GM12878 (cell line): ENCODE results near the gene NOP10. TPM values are rescaled to one million over a fixed set of nuclear protein-coding genes. Genes with fewer than 3 reads are reported as not detected.

Source experiments
- ATAC-seq: fragments of 200-7000 bp; cut with Tn5 transposase; 3 replicates; pipeline ENCODE4 v1.9.1; 2020; ENCODE audit warnings: mild to moderate bottlenecking, moderate library complexity
- BruUV-seq: library from RNA; stranded (reverse); fragments of 400-500 nt; replicated peaks from 2 replicates; lab custom pipeline; 2021; lab: Mats Ljungman, UMichigan
- CTCF ChIA-PET: fragments of 300-600 bp; sonication (Branson Sonifier 250); formaldehyde crosslinking; extraction: SDS; loops from one replicate; lab custom pipeline; 2021; ENCODE audit warnings: inconsistent platforms; lab: Yijun Ruan, JAX
- POLR2A ChIA-PET: fragments of 350-600 bp; formaldehyde crosslinking; extraction: SDS; loops from one replicate; lab custom pipeline; 2021; ENCODE audit warnings: inconsistent platforms; lab: Charles Lee
- RAD21 ChIA-PET: fragments of 300-600 bp; sonication (Branson Sonifier 250); formaldehyde crosslinking; loops from one replicate; lab custom pipeline; 2023; ENCODE audit warnings: antibody characterized with exemption; ENCODE audit not compliant: unreplicated experiment; lab: Charles Lee
- SMC1A ChIA-PET: fragments of 300-600 bp; sonication (Branson Sonifier 250); formaldehyde crosslinking; loops from one replicate; lab custom pipeline; 2023; ENCODE audit not compliant: unreplicated experiment, uncharacterized antibody; lab: Charles Lee
- DNase-seq: peaks from one replicate; pipeline ENCODE4 v3.0.0-alpha.2; 2011; ENCODE audit warnings: low read depth, low spot score
- FAIRE-seq: peaks from 3 replicates; lab custom pipeline; 2011; peaks lifted over from hg19 to GRCh38; lab: Jason Lieb, UNC
- H2AFZ ChIP-seq: 2 replicates; pipeline ENCODE4 v1.6.0; 2011; ENCODE audit warnings: low read depth, low read length, control low read depth; ENCODE audit not compliant: control insufficient read depth
- H3K27ac ChIP-seq: 2 replicates; pipeline ENCODE4 v1.5.1; 2011; ENCODE audit warnings: control low read depth; ENCODE audit not compliant: control insufficient read depth, insufficient read depth
- H3K27me3 ChIP-seq, 2 experiments: replicated peaks in 1 of 2; 2 replicates each; pipeline versions ENCODE4 v1.6.0 to v1.6.1; 2011; ENCODE audit warnings: low read length in 1 of 2; ENCODE audit not compliant: control insufficient read depth in 2 of 2, insufficient read depth in 2 of 2
- H3K36me3 ChIP-seq, 2 experiments: 2 replicates each; pipeline ENCODE4 v1.5.1; 2011; ENCODE audit warnings: low read length in 1 of 2; ENCODE audit not compliant: control insufficient read depth in 2 of 2, insufficient read depth in 2 of 2
- H3K4me1 ChIP-seq: 2 replicates; pipeline ENCODE4 v1.6.1; 2011; ENCODE audit warnings: mild to moderate bottlenecking, low read length, moderate library complexity, mixed read lengths; ENCODE audit not compliant: control insufficient read depth, insufficient read depth
- H3K4me2 ChIP-seq: 2 replicates; pipeline ENCODE4 v1.6.0; 2011; ENCODE audit warnings: control low read depth; ENCODE audit not compliant: control insufficient read depth, insufficient read depth
- H3K4me3 ChIP-seq: fragments of 200-600 bp; sonication (generic); 2 replicates; pipeline ENCODE4 v1.5.1; 2016
- H3K79me2 ChIP-seq: 2 replicates; pipeline ENCODE4 v1.6.0; 2011; ENCODE audit warnings: low read length; ENCODE audit not compliant: control insufficient read depth, insufficient read depth
- H3K9ac ChIP-seq: 2 replicates; pipeline ENCODE4 v1.8.0; 2011; ENCODE audit warnings: low read length, control low read depth, mixed read lengths; ENCODE audit not compliant: control insufficient read depth, insufficient read depth
- H3K9me3 ChIP-seq: replicated peaks from 3 replicates; pipeline ENCODE4 v1.5.1; 2011; ENCODE audit warnings: mild to moderate bottlenecking, low read length; ENCODE audit not compliant: control insufficient read depth, insufficient read depth
- H4K20me1 ChIP-seq: 2 replicates; pipeline ENCODE4 v1.6.0; 2011; ENCODE audit not compliant: control insufficient read depth, insufficient read depth
- FOXK2 ChIP-seq: fragments of 450-650 bp; IDR thresholded peaks from 2 replicates; pipeline ENCODE4 v1.6.1; 2017; ENCODE audit warnings: mild to moderate bottlenecking, moderate library complexity
- IKZF2 ChIP-seq, 2 experiments: fragments of 450-650 bp; IDR thresholded peaks; 2 replicates each; pipeline ENCODE4 v1.6.1; 2017; ENCODE audit warnings: mild to moderate bottlenecking in 2 of 2, moderate library complexity in 2 of 2
- MTA3 ChIP-seq: IDR thresholded peaks from 2 replicates; pipeline ENCODE4 v1.6.1; 2012; ENCODE audit warnings: low read length, inconsistent platforms, borderline replicate concordance
- POU2F2 ChIP-seq: IDR thresholded peaks from 3 replicates; pipeline ENCODE4 v1.6.1; 2011; ENCODE audit warnings: low read depth, mild to moderate bottlenecking, low read length, borderline replicate concordance
- SP1 ChIP-seq: IDR thresholded peaks from one replicate; pipeline ENCODE4 v1.6.1; 2011; ENCODE audit warnings: low read depth, low read length
- SREBF2 ChIP-seq: IDR thresholded peaks from 2 replicates; pipeline ENCODE4 v1.6.1; 2012; ENCODE audit warnings: mild to moderate bottlenecking, low read length
- SRF ChIP-seq, 2 experiments: IDR thresholded peaks; 2 replicates each; pipeline ENCODE4 v1.6.1; 2011; ENCODE audit warnings: low read depth in 2 of 2, low read length in 2 of 2, mild to moderate bottlenecking in 1 of 2, moderate library complexity in 1 of 2
- ZBED1 ChIP-seq: IDR thresholded peaks from 2 replicates; pipeline ENCODE4 v1.6.1; 2016; ENCODE audit warnings: borderline replicate concordance
- ZNF622 ChIP-seq: fragments of 450-650 bp; IDR thresholded peaks from 2 replicates; pipeline ENCODE4 v1.6.1; 2017; ENCODE audit warnings: mild to moderate bottlenecking, inconsistent platforms
- ZSCAN29 ChIP-seq: fragments of 450-650 bp; IDR thresholded peaks from 2 replicates; pipeline ENCODE4 v1.6.1; 2017; ENCODE audit warnings: mild to moderate bottlenecking, moderate library complexity
- WGBS: methylation state at CpG from one replicate; pipeline ENCODE4 v1.1.6; 2016; ENCODE audit warnings: low lambda C conversion rate; ENCODE audit not compliant: insufficient replicate concordance, insufficient coverage; ENCODE audit errors: missing lambda C conversion rate; 5-methylcytosine and 5-hydroxymethylcytosine counted together
- in situ Hi-C: fragments of 300-500 bp; cut with MboI; formaldehyde crosslinking; loops from 9 replicates; pipeline ENCODE4 v1.14.3; 2018; ENCODE audit warnings: mixed read lengths
- intact Hi-C: fragments of 100-400 bp; cut with micrococcal nuclease; formaldehyde crosslinking; loops from one replicate; pipeline ENCODE4 v1.14.2; 2022; ENCODE audit not compliant: unreplicated experiment
- polyA plus RNA-seq, 11 experiments: library from polyadenylated mRNA; depleted of rRNA in 4 of 11; unstranded in 6 of 11; stranded (reverse) in 5 of 11; fragments of >200 nt; fragmentation: Nextera tagmentation in 4 of 11; fragmentation: Illumina TruSeq in 1 of 11; extraction: Ambion mirVana in 4 of 11; extraction: Trizol in 1 of 11; gene quantifications; 1 replicate in 1 of 11; 2 replicates in 10 of 11; pipeline versions ENCODE4 v1.2.1 to v1.2.3, GENCODE V29; 2011 to 2016; ENCODE audit warnings: inconsistent platforms in 2 of 11, missing spikeins in 2 of 11, low read depth in 1 of 11
- total RNA-seq, 4 experiments: library from RNA; depleted of rRNA in 3 of 4; stranded (reverse); fragments of >200 nt in 3 of 4; fragmentation: Illumina TruSeq in 1 of 4; extraction: Trizol in 1 of 4; gene quantifications; 2 replicates each; pipeline versions ENCODE4 v1.2.1 to v1.2.3, GENCODE V29; 2013 to 2021
- TF ChIP-seq, protein P1 (sequence below): IDR thresholded peaks from 2 replicates; pipeline ENCODE4 v1.6.1; 2012; ENCODE audit warnings: improper control_type of control experiment, low read depth, low read length; ENCODE audit not compliant: insufficient replicate concordance
- TF ChIP-seq, protein P2 (sequence below): IDR thresholded peaks from 2 replicates; pipeline ENCODE4 v1.6.1; 2012; ENCODE audit warnings: low read depth, low read length, improper control_type of control experiment
- TF ChIP-seq, protein P3 (sequence below): fragments of 450-650 bp; IDR thresholded peaks from 2 replicates; pipeline ENCODE4 v1.6.1; 2017; ENCODE audit warnings: low read depth, mild to moderate bottlenecking, moderate library complexity
- TF ChIP-seq, protein P4 (sequence below): IDR thresholded peaks from 2 replicates; pipeline ENCODE4 v1.6.1; 2012; ENCODE audit warnings: low read length, inconsistent platforms

NOP10 gene
- total and polyA plus RNA-seq, 10 of the 15 experiments (the other 5 are each of a cell fraction or from before 2014, with no cell fraction given) = 225 to 1,778 (median 537) TPM

DNA sequence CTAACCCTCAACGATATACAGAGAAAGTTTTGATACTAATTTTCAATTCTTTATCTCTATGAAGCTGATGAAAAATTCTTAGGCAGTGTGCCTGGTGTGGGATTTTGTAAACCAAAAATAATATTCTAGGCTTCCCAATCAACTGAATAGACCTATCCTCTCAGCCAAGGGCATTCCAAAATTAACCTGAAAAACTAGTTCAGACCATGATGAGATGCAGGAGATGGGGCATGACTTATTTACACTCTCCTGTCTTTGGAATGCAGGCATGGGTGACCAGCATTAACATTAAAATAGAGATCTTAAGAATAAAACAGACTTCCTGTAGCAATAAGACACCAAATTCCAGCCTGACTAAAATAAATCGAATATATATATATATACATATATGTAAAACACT, 31.9 kb upstream of the NOP10 start:
- POLR2A ChIA-PET = no interaction called here
- CTCF ChIA-PET = no interaction called here
- BruUV-seq = no TSS peak
- no peak overlapping the region for H3K4me2 ChIP-seq
- H3K36me3 ChIP-seq = no peaks in the 10 kb centered on the region
- H3K9me3 ChIP-seq = no peaks in the 10 kb centered on the region
- RAD21 ChIA-PET = no interaction called here
- no peaks in the 10 kb centered on the region for H3K79me2 ChIP-seq
- intact Hi-C loops = loop anchor here (5.0 kb wide), 1 partner anchor 268 kb away; no protein-coding TSS in a partner anchor
- peaks cover 6% of the 10 kb centered on the region for H3K4me1 ChIP-seq
- ATAC-seq (no peak), FAIRE-seq (no peak), DNase-seq (no peak)
- SMC1A ChIA-PET = no interaction called here
- no peak overlapping the region for H3K27ac ChIP-seq
- H2AFZ ChIP-seq = no peak overlapping the region
- WGBS = 100% methylated on average over 2 of the region's 2 CpGs
- no peaks in the 10 kb centered on the region for H4K20me1 ChIP-seq
- H3K4me3 ChIP-seq = no peak overlapping the region
- H3K27me3 ChIP-seq = no peaks in the 10 kb centered on the region
- in situ Hi-C loops = no loop called here
- no peak overlapping the region for H3K9ac ChIP-seq
- TF ChIP-seq SRF (IDR thresholded peaks at IDR 0.05; ENCODE audit: low read depth in 2 of 2, low read length in 2 of 2) (no peak), FOXK2 (no peak), ZSCAN29 (no peak), ZBED1 (no peak), IKZF2 (IDR thresholded peaks at IDR 0.05) (no peak), MTA3 (no peak), POU2F2 (no peak), ZNF622 (no peak), SP1 (no peak), SREBF2 (no peak)
- TF ChIP-seq, protein P1, sequence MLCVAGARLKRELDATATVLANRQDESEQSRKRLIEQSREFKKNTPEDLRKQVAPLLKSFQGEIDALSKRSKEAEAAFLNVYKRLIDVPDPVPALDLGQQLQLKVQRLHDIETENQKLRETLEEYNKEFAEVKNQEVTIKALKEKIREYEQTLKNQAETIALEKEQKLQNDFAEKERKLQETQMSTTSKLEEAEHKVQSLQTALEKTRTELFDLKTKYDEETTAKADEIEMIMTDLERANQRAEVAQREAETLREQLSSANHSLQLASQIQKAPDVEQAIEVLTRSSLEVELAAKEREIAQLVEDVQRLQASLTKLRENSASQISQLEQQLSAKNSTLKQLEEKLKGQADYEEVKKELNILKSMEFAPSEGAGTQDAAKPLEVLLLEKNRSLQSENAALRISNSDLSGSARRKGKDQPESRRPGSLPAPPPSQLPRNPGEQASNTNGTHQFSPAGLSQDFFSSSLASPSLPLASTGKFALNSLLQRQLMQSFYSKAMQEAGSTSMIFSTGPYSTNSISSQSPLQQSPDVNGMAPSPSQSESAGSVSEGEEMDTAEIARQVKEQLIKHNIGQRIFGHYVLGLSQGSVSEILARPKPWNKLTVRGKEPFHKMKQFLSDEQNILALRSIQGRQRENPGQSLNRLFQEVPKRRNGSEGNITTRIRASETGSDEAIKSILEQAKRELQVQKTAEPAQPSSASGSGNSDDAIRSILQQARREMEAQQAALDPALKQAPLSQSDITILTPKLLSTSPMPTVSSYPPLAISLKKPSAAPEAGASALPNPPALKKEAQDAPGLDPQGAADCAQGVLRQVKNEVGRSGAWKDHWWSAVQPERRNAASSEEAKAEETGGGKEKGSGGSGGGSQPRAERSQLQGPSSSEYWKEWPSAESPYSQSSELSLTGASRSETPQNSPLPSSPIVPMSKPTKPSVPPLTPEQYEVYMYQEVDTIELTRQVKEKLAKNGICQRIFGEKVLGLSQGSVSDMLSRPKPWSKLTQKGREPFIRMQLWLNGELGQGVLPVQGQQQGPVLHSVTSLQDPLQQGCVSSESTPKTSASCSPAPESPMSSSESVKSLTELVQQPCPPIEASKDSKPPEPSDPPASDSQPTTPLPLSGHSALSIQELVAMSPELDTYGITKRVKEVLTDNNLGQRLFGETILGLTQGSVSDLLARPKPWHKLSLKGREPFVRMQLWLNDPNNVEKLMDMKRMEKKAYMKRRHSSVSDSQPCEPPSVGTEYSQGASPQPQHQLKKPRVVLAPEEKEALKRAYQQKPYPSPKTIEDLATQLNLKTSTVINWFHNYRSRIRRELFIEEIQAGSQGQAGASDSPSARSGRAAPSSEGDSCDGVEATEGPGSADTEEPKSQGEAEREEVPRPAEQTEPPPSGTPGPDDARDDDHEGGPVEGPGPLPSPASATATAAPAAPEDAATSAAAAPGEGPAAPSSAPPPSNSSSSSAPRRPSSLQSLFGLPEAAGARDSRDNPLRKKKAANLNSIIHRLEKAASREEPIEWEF = no peak
- TF ChIP-seq, protein P2, sequence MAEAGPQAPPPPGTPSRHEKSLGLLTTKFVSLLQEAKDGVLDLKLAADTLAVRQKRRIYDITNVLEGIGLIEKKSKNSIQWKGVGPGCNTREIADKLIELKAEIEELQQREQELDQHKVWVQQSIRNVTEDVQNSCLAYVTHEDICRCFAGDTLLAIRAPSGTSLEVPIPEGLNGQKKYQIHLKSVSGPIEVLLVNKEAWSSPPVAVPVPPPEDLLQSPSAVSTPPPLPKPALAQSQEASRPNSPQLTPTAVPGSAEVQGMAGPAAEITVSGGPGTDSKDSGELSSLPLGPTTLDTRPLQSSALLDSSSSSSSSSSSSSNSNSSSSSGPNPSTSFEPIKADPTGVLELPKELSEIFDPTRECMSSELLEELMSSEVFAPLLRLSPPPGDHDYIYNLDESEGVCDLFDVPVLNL = no peak
- TF ChIP-seq, protein P3, sequence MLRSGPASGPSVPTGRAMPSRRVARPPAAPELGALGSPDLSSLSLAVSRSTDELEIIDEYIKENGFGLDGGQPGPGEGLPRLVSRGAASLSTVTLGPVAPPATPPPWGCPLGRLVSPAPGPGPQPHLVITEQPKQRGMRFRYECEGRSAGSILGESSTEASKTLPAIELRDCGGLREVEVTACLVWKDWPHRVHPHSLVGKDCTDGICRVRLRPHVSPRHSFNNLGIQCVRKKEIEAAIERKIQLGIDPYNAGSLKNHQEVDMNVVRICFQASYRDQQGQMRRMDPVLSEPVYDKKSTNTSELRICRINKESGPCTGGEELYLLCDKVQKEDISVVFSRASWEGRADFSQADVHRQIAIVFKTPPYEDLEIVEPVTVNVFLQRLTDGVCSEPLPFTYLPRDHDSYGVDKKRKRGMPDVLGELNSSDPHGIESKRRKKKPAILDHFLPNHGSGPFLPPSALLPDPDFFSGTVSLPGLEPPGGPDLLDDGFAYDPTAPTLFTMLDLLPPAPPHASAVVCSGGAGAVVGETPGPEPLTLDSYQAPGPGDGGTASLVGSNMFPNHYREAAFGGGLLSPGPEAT = no peak
- TF ChIP-seq, protein P4, sequence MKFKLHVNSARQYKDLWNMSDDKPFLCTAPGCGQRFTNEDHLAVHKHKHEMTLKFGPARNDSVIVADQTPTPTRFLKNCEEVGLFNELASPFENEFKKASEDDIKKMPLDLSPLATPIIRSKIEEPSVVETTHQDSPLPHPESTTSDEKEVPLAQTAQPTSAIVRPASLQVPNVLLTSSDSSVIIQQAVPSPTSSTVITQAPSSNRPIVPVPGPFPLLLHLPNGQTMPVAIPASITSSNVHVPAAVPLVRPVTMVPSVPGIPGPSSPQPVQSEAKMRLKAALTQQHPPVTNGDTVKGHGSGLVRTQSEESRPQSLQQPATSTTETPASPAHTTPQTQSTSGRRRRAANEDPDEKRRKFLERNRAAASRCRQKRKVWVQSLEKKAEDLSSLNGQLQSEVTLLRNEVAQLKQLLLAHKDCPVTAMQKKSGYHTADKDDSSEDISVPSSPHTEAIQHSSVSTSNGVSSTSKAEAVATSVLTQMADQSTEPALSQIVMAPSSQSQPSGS = no peak
